GM19043 (cell line): ENCODE measurements around the gene FLYWCH2.
"Not testable (repeated sequence)": the region's sequence is repeated elsewhere in the genome, so short reads cannot be mapped to it uniquely, and the experiment has no call there.

ENCODE experiments used
- ATAC-seq: cut with Tn5 transposase; IDR thresholded peaks from one replicate; pipeline ENCODE4 v1.9.1; 2021; ENCODE audit warnings: low read depth; ENCODE audit not compliant: unreplicated experiment

FLYWCH2 gene

DNA sequence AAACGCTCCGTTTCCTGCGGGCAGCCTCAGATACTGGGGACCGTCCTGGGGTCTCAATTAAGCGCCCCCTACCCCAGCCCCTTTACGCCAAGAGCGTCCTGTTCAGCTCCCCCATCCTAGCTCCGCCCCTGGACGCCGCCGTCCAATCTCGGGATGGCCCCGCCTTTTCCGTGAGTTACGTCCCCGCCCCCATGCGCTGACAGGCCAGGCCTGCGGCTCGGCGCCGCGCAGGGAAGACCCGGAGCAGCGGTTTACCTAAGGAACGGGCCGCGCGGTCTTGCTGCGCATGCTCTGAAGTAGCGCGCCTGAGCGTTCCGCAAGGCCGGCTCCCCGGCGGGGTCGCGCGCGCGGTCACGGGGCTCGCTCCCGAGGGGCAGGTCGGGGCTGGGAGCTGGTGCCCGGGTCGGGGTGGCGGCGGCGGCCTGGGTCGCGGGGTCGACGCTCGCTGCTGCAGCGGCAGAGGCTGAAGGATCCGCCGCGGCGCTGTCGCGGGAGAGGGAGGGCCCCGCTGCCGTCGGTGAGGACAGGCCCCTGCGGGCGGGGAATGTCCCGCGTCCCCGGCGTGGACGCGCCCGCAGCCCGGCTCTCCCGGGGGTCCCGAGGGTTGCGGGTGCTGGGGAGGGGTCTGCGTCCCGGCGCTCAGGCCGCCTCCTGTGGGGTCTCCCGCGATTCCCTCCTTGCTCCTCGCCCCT lies 28.8 kb downstream of the FLYWCH2 start, which contains the start of gene FLYWCH1:
Gene FLYWCH1, plus strand, starts transcription at position 294 of the 692 bp plus-strand sequence. CDS start 17,755 bp downstream, outside the sequence.
- peak; percentile 90 for ATAC-seq

DNA sequence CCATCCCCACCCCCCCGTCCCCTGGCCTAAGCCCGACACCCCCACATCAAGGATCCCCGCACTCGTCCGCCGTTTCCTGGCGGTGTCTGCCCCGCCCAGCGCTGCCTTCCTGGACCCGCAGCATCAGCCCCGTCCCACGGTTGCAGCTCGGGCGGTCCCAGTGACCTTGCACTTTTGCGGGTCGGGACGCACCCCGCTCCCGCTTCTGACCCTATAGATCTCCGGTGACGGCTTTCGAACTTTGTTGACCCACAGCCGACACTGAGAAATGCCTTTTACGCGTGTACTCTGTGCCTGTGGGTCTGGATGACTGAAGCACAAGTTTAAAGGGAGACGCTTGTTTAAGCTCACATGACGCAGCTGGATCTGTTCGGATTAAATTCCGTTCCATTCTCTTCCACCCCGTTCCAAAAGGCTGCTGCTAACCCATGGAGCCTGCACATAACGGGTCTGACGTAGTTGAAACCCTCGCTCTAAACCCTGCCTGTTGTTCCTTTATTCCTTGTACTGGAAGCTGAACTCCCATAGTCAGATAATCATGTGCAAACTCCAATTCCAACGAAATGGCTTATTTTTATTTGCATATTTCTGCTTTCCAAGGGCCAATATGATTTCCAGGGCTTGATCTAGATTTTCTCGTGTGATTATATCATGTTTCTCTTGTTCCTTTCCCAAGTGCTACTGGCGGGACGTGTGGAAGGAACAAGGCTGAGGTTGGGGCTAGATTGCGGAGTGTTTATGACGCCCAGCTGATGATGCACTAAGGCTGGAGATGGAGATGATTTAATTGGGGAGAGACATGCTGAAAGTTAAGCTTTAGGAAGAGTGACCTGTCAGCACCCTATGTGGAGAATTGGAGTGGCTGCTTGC lies 29.6 kb downstream of the FLYWCH2 start:
- no peak for ATAC-seq

DNA sequence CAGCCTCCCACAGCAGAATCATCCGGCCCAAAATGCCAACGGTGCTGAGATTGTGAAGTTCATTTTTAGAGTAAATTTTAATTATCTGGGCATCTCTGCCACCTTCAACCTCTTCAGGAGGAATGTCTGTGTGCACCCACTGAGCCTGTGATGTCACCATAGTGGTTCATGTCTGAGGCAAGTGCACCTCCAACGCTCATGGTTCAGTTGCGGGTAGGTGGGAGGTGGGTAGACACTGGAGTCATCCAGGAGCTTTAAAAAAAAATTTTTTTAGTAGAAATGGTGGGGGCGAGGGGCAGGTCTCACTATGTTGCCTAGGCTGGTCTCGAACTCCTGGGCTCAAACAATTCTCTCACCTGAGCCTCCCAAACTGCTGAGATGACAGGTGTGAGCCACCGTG lies 30.6 kb downstream of the FLYWCH2 start:
- ATAC-seq = no peak

DNA sequence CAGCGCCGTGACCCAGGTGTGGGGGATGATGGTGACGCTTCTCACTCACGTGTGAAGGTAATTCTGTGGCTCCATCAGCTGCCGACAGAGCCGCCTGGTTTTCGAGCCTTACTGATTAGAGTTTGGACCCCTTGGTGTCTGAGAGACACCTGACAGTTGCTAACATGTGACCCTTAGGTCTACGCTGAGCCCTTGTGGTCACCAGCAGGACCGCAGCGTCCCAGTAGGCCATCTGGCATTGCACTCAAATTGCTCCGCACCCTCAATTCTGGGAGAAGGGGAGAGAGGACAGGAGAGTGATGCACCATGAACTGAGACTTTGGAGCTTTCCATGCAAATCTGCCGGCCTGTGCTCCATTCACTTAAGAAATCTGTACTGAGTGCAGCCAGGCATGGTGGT lies 31.2 kb downstream of the FLYWCH2 start:
- no peak for ATAC-seq

DNA sequence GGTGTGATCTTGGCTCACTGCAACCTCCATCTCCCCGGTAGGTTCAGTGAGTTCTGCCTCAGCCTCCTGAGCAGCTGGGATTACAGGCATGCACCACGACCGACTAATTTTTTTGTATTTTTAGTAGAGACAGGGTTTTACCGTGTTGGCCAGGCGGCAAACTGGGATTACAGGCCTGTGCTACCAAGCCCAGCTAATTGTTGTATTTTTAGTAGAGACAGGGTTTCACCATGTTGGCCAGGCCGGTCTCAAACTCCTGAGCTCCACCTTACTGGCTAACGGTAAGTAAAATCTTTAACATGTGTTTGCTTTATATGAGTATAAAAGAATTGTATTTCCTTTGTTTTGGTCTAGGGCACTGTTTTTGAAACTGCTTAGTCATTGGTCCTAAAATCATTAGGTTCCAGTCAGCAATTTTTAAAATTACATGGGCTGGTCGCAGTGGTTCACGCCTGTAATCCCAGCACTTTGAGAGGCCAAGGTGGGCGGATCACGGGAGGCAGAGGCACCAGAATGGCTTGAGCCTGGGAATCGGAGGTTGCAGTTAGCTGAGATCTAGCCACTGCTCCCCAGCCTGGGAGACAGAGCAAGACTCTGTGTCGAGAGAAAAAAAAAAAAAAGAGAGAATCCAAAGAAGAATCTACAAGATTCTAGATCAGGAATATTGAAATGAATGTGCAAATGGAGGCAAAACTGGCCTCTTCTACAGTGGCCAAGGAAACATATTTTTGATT lies 32.3 kb downstream of the FLYWCH2 start:
- no peak for ATAC-seq

DNA sequence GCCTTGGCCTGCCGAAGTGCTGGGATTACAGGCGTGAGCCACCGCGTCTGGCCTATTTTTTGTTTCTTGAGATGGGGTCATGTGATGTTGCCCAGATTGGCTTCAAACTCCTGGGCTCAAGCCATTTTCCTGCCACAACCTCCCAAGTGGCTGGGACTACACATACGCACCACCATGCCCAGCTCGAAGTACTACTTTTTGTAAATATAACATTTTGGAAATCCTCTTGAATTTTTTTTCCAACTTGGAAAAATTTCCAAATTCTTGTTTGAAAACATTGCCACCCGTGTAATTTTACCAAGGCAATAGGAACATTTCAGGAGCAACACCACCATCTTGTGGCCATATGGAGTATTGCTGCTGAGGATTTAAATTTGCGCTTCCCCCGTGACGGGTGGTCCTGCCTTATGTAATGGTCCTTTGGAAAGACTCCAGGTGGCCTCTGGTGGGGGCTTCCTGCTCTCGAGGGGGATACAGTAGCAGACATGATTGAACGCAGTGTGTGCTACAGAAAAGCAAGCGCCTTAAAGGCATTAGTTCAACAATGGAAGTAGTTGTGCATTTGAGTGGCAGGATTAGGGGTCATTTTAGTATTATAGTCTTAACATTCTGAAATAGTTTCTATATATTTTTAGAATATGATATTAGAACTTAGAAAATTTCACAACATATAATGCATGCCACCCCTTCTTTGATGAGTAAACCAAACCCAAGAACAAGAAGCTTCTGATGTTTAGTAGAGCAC lies 36.7 kb downstream of the FLYWCH2 start:
- no peak for ATAC-seq

DNA sequence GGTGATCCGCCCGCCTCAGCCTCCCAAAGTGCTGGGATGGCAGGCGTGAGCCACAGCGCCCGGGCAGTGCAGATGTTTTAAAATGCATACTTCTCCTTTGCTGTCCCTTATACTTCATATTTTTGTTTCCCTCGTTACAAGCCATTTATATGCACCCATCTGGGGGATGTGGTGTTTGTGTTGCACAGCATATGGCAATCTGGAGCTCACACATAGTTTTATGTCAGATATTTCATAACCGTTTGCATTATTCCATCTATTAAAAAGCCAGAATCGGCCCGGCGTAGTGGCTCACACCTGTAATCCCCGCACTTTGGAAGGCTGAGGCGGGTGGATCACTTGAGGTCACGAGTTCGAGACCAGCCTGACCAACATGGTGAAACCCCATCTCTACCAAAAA lies 40.5 kb downstream of the FLYWCH2 start:
- ATAC-seq = no peak

DNA sequence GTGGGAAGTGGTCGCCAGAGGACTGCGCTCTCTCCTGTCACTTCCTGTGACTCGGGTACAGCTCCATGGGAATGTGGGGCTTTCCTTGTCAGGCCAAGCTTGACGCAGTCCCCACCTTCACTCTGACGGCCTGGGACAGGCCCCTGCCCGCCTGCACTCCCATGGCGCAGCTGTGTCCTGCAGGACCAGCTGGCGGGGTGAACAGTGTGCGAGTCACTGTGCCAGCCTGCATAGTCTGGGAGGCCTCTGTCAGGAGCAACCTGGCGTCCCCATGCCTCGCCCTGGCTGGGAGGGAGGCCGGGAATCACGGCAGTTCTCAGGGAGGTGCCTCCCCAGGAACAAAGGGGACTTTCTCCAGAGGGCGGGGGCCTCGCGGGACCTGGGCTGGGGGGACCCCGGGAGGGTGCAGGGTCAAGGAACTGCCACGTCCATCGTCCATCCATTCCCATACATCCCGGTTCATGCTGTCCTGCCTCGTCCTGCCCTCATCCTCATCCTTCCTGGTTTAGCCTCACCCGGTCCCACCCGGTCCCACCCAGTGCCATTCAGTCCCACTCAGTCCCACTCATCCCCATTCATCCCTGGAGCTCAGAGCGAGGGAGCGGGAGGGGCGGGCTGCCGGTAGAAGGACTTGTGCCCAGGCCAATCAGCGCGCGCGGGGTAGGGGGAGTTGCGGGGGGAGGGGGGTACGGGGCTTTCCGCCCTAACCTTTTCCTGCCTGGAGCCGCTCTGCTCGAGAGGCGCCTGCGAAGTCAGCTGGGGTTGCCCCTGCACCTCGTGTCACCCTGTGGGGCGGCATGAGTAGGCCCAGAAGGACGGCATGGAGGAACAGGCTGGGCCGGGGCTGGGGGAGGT lies 42.1 kb downstream of the FLYWCH2 start:
- ATAC-seq = no peak

DNA sequence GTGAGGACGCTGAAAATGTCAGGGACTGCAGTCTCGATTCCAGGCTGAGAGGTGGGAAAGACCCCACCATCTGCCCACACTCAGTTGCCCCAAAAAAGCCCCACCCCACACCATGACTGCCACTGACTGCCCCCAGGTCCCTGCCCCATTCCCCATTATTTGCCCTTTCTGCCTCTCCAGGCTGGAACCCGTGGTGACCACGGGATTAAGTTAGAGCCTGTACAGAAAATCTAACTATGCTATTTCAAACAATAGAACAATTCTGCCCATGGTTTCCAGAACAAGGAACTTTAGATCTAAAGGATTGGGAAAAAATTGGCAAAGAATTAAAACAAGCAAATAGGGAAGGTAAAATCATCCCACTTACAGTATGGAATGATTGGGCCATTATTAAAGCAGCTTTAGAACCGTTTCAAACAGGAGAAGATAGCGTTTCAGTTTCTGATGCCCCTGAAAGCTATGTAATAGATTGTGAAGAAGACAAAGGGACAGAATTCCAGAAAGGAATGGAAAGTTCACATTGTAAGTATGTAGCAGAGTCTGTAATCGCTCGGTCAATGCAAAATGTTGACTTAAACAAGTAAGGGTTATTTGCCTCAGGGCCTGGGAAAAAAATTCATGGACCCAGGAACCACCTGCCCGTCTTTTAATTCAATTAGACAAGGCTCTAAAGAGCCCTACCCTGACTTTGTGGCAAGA lies 43.1 kb downstream of the FLYWCH2 start:
- ATAC-seq = no peak

DNA sequence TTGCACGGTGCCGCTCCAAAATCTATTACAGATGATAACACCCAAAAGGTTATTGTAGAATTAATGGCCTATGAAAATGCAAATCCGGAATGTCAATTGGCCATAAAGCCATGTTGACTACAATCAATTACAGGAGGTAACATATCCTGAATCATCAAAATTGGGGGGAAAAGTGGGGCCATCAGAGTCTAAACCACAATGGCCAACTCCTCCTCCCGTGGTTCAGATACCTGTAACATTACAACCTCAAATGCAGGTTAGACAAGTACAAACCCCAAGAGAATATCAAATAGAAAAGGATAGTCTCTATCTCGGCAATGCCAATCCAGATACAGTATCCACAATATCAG lies 43.6 kb downstream of the FLYWCH2 start:
- ATAC-seq = no peak

DNA sequence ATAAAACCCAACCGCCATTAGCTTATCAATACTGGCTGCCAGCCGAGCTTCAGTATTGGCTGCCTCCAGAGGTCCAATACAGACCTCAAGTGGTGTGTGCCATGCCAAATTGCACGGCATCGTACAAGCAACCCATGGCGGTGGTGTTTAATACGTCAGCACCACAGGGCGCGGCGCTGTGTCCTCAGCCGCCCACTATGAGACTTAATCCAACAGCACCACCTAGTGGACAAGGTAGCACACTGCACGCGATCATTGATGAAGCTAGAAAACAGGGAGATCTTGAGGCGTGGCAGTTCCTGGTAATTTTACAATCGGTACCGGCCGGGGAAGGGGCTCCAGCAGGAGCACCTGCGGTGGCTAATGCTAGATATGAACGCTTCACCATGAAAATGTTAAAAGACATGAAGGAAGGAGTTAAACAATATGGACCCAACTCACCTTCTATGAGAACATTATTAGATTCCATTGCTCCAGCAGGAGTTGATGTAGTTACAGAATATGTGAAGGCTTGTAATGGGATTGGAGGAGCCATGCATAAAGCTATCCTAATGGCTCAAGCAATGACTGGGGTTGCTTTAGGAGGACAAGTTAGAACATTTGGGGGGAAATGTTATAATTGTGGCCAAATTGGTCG lies 44.1 kb downstream of the FLYWCH2 start:
- ATAC-seq = no peak

DNA sequence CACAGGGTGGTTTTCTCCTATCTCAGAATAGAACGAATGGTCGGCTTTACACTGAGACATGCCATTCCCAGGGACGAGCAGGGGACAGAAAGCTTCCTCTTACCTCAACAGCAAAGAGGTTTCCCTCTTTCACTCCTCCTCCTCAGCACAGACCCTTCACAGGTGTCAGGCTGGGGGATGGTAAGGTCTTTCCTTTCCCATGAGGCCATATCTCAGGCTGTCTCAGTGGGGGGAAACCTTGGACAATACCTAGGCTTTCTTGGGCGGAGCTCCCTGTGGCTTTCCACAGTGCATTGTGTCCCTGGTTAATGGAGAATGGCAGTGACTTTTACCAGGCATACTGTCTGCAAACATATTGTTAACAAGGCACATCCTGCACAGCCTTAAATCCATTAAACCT lies 45.1 kb downstream of the FLYWCH2 start:
- not testable (repeated sequence) for ATAC-seq

DNA sequence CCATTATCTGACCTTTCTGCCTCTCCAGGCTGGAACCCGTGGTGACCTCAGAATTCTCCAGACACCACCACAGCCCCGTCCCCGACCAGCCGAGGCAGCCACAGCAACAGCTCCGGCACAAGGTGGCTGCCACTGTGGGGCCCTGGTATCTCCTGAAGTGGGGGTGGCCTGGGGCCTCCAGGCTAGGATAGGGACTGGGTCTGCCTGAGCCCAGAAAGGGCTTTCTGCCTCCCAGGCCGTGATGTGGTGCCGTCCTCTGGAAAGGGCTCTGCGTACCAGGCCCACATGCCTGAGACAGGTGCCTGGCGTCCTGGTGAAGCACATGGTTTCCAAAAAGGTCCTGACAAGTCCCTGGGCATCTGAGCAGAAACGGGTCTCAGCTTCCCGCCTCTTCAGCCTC lies 45.8 kb downstream of the FLYWCH2 start:
- no peak for ATAC-seq

DNA sequence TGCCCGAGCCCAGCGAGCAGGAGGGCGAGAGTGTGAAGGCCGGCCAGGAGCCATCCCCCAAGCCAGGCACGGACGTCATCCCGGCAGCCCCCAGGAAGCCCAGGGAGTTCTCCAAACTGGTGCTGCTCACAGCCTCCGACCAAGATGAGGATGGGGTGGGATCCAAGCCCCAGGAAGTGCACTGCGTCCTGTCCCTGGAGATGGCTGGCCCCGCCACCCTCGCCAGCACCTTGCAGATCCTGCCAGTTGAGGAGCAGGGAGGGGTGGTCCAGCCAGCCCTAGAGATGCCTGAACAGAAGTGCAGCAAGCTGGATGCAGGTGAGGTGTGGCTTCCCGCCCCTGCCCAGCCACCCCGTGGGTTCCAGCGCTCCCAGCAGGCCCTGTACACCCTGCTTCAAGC lies 46.7 kb downstream of the FLYWCH2 start:
- no peak for ATAC-seq

DNA sequence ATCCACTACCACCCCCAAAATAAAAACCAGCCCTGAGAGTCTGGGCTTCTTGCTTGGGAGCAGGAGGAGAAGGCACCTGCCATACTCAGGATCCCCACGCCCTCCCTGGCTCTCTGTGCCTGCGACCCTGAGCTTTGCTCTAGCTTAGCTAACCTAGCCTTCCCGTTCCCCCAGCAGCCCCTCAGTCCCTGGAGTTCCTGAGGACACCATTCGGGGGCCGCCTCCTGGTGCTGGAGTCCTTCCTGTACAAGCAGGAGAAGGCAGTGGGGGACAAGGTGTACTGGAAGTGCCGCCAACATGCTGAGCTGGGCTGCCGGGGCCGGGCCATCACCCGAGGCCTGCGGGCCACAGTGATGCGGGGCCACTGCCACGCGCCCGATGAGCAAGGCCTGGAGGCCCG lies 47.2 kb downstream of the FLYWCH2 start:
- no peak for ATAC-seq

DNA sequence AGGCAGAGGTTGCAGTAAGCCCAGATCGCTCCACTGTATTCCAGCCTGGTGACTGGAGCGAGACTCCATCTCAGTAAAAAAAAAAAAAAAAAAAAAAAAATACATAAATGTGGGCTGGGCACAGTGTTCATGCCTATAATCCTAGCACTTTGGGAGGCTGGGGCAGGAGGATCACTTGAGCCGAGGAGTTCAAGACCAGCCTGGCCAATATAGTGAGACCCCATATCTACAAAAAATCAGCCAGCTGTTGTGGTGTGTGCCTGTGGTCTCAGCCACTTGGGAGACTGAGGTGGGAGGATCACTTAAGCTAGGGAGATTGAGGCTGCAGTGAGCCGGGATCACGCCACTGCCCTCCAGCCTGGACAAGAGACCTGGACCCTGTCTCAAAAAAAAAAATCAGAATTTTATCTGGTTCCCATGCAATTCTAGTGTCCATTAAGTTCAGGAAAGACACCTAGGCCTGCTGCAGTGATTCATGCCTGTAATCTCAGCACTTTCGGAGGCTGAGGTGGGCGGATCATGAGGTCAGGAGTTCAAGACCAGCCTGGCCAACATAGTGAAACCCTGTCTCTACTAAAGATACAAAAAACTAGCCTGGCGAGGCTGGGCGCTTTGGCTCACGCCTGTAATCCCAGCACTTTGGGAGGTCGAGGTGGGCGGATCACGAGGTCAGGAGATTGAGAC lies 48.4 kb downstream of the FLYWCH2 start:
- not testable (repeated sequence) for ATAC-seq

DNA sequence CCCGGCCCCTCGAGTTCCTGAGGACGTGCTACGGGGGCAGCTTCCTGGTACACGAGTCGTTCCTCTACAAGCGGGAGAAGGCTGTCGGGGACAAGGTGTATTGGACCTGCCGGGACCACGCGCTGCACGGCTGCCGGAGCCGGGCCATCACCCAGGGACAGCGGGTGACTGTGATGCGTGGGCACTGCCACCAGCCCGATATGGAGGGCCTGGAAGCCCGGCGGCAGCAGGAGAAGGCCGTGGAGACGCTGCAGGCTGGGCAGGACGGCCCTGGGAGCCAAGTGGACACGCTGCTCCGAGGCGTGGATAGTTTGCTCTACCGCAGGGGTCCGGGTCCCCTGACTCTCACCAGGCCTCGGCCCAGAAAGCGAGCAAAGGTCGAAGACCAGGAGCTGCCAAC lies 50.1 kb downstream of the FLYWCH2 start:
- no peak for ATAC-seq

DNA sequence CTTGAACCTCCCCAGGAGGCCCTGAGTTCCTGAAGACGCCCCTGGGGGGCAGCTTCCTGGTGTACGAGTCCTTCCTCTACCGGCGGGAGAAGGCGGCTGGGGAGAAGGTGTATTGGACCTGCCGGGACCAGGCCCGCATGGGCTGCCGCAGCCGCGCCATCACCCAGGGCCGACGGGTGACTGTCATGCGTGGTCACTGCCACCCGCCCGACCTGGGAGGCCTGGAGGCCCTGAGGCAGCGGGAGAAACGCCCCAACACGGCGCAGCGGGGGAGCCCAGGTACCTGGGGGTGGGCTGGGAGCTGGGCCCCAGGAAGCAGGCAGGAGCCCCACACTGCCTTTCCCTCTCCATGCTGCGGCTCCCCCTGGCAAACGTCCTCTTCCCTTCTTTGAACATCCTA lies 50.7 kb downstream of the FLYWCH2 start:
- no peak for ATAC-seq
